T1000 (cell line): ENCODE data around the gene TBCA.
"Not testable (repeated sequence)": the region's sequence is repeated elsewhere in the genome, so short reads cannot be mapped to it uniquely, and the experiment has no call there.

Source experiments
- DNase-seq: peaks from one replicate; lab custom pipeline; 2025; ENCODE audit warnings: mixed read lengths; lab: John Stamatoyannopoulos, UW

The TBCA gene

GRCh38 chr5:77772729-77773128, 3.4 kb downstream of the TBCA start:
- no peak for DNase-seq

GRCh38 chr5:77771452-77771851, 4.7 kb downstream of the TBCA start:
- DNase-seq = no peak

- no peak for DNase-seq
These were observed 5.7 kb downstream of the TBCA start for GRCh38 chr5:77770293-77771005.

GRCh38 chr5:77768978-77769377, 7.2 kb downstream of the TBCA start:
- DNase-seq = no peak

- DNase-seq = no peak
These were observed 8.8 kb downstream of the TBCA start for GRCh38 chr5:77767301-77767700.

- DNase-seq = no peak
These were observed 14.5 kb downstream of the TBCA start for GRCh38 chr5:77761606-77762005.

GRCh38 chr5:77758141-77758938, 17.8 kb downstream of the TBCA start:
- no peak for DNase-seq

GRCh38 chr5:77751328-77752023, 24.7 kb downstream of the TBCA start:
- no peak for DNase-seq

- not testable (repeated sequence) for DNase-seq
These were observed 25.2 kb downstream of the TBCA start for GRCh38 chr5:77750928-77751327.

- no peak for DNase-seq
These were observed 28.0 kb downstream of the TBCA start for GRCh38 chr5:77748160-77748559.

GRCh38 chr5:77744116-77744515, 32.0 kb downstream of the TBCA start:
- no peak for DNase-seq

GRCh38 chr5:77743181-77743580, 33.0 kb downstream of the TBCA start:
- DNase-seq = no peak

- no peak for DNase-seq
These were observed 34.5 kb downstream of the TBCA start for GRCh38 chr5:77741608-77742007.

- no peak for DNase-seq
These were observed 41.3 kb downstream of the TBCA start for GRCh38 chr5:77734885-77735284.

- no peak for DNase-seq
These were observed 43.0 kb downstream of the TBCA start for GRCh38 chr5:77733130-77733529.

GRCh38 chr5:77727190-77727589, 48.9 kb downstream of the TBCA start:
- DNase-seq = no peak

- DNase-seq = no peak
These were observed 50.5 kb downstream of the TBCA start for GRCh38 chr5:77725616-77726015.

- DNase-seq = no peak
These were observed 51.2 kb downstream of the TBCA start for GRCh38 chr5:77724934-77725333.

GRCh38 chr5:77719666-77720363, 56.3 kb downstream of the TBCA start:
- no peak for DNase-seq

- DNase-seq = no peak
These were observed 57.1 kb downstream of the TBCA start for GRCh38 chr5:77718934-77719610.

- no peak for DNase-seq
These were observed 66.0 kb downstream of the TBCA start for GRCh38 chr5:77709993-77710685.
